ENCODE measurements around the gene ZFP28.

Gene ZFP28

DNA sequence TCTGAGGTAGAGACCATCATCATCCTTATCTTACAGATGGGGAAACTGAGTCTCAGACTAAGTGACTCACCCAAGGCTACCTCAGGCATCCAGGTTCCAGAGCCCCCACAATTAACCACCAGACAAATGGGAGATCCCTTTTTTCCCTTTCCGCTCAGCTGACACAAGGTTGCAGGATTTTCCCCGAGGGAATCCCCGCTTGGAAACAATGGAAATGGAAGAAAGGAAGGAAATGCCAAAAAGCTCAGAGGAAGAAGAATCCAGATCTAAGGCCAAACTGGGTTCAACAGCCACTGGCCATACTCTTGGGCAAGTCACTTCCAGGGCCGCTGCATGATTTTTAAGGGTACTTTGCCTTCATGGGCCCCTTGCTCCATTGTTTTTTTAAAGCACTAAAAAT is 57.9 kb downstream of the ZFP28 start:
- DNase-seq: no peak

DNA sequence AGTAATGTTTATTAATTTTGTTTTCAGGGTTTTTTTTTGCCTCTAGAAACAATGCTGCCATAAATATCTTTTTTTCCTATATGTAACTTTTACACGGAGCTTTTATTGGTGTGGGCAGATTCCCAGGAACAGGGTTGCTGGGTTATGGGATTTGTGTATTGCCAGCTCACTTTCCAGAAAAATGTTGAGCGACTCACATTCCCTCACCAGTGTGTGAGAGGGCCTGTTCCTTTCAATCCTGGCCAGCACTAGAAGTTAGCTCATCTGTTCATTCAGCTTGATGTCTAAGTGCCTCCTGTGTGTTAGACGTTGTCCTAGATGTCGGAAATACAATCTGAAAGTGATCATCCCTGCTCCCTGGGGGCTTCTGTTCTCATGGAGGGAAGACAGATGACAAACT is 58.9 kb downstream of the ZFP28 start:
- DNase-seq: no peak

DNA sequence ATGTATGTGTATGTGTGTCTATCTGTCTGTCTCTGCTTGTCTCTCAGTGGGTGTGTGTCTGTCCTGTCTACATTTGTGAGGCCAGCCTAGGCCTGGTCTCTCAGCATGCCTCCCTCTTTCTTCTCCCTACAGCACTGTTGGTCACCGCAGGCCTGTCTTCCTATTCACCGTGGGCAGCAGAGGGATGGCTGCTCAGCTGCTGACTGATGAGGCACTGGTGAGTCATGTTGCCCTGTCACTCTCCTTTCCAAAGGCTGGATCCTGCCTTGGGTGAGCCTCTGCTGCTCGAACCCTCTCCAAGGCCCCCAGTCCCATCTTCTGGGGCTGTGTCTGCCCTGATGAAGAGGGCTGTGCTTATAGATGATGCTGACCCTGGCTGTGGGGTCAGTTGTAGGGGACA is 62.6 kb downstream of the ZFP28 start:
- no peak for DNase-seq

DNA sequence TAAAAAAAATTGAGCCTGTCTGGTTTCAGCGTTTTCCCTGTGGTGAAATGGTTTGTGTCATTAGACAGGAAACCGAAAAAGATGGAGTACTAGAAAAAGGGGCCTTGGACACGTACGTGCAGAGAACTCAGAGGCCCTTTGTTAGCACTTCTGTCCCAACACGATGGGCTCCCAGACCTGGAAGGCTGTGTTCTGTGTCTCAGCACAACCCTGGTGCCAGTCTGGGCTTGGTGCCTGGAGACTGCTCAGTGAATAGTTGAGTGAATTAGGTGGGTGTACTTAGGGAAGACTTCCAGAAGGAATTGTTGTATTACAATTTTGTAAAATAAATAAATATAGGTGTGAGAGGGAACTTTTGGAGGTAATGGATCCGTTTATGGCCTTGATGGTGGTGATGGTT is 65.1 kb downstream of the ZFP28 start:
- DNase-seq: no peak

Measured in NCI-H2227 treated with DMSO at 0.1 percent for 48 hours (cell line).